Measurements from ENCODE around the gene CMSS1.

GRCh38 chr3:99866261-99866761 is 48.6 kb downstream of the CMSS1 start:
- TF ChIP-seq CBFB (CRISPR knock-in tag; IDR thresholded peaks at IDR 0.05; ENCODE audit: low read depth) (no peak), ZNF263 (CRISPR knock-in tag; IDR thresholded peaks at IDR 0.05; ENCODE audit: low read depth) (no peak), GTF2I (CRISPR knock-in tag; conservative IDR thresholded peaks at IDR 0.05) (no peak), NR3C1 (CRISPR knock-in tag; conservative IDR thresholded peaks at IDR 0.05; ENCODE audit: low read depth) (no peak), ZNF138 (CRISPR knock-in tag; conservative IDR thresholded peaks at IDR 0.05) (no peak), RORB (CRISPR knock-in tag; IDR thresholded peaks at IDR 0.05) (no peak)
- TF ChIP-seq, protein P1, sequence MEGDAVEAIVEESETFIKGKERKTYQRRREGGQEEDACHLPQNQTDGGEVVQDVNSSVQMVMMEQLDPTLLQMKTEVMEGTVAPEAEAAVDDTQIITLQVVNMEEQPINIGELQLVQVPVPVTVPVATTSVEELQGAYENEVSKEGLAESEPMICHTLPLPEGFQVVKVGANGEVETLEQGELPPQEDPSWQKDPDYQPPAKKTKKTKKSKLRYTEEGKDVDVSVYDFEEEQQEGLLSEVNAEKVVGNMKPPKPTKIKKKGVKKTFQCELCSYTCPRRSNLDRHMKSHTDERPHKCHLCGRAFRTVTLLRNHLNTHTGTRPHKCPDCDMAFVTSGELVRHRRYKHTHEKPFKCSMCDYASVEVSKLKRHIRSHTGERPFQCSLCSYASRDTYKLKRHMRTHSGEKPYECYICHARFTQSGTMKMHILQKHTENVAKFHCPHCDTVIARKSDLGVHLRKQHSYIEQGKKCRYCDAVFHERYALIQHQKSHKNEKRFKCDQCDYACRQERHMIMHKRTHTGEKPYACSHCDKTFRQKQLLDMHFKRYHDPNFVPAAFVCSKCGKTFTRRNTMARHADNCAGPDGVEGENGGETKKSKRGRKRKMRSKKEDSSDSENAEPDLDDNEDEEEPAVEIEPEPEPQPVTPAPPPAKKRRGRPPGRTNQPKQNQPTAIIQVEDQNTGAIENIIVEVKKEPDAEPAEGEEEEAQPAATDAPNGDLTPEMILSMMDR (IDR thresholded peaks at IDR 0.05) = no peak
